ENCODE measurements around the gene LAIR2.

Gene LAIR2

DNA sequence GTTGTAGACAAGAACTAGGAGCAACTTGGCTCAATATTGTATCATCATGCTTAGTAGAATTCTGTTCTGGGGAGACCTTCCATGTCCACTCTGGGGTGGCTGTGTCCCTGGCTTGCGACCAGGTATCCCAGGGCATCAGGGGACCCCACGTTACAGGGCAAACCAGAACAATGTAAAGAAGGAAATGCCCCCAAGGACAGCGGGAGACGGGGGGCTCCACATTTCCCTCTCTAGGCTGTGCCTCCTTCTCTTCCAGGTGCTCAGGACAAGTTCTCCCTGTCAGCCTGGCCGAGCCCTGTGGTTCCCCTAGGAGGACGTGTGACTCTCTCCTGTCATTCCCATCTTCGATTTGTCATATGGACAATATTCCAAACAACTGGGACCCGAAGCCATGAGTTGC, 30.8 kb downstream of the LAIR2 start:
- FAIRE-seq: no peak
- no peak for DNase-seq (ENCODE audit: low spot score)

- FAIRE-seq: no peak
- DNase-seq (ENCODE audit: low spot score): no peak
These were observed 31.5 kb downstream of the LAIR2 start for GRCh38 chr19:54534156-54534555.

- DNase-seq (ENCODE audit: low spot score): no peak
- no peak for FAIRE-seq
These were observed 33.0 kb downstream of the LAIR2 start for GRCh38 chr19:54535601-54536000.

DNA sequence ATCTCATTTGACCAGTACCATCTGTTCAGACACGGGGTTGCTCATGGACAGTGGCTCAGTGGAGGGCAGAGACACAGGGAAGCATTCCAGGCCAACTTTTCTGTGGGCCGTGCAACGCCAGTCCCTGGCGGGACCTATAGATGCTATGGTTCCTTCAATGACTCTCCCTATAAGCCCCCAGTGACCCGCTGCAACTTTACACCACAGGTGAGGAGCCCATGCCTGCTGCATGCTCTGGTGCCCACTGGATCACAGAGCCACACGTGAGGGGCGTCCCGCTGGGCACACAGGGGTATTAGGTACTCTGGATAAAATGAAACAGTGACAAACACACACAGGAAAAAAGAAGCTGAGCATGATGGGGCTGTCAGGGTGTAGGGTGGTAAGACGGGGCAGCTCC, 34.3 kb downstream of the LAIR2 start:
- no peak for FAIRE-seq
- DNase-seq (ENCODE audit: low spot score): no peak

DNA sequence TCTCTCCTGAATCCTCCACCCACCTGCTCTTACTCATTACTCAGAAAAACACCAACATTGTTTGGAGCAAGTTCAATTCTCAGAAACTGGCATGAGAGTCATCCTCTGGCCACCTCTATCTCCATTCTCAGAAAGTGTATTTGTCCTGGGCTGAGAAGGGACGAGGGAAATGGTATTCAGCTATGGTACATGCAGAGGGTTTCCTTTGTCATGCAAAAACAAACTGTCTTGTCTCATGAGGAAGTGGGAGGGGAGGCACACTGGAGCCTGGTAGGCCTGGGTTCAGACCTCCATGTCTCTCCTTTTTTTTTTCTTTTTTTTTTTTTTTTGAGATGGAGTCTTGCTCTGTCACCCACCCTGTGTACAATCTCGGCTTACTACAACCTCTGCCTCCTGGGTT, 39.1 kb downstream of the LAIR2 start:
- no peak for DNase-seq (ENCODE audit: low spot score)
- no peak for FAIRE-seq

DNA sequence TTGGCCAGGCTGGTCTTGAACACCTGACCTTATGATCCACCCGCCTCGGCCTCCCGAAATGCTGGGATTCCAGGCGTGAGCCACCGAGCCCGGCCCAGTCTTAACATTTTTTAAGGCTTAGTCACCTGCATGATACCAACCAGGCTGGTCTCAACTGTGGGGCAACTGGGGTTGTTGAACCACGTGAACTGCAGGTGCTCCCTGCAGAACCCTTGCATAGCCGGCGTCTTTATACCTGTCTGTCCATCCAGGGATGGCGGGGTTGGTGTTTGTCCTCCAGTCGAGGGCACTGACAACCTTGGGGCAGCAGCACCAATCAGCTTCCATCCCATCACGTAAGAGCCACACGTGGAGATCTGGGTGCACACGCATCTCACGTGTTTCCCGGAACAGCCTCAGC, 46.2 kb downstream of the LAIR2 start:
- FAIRE-seq (no peak), DNase-seq (ENCODE audit: low spot score) (no peak)

GRCh38 chr19:54549224-54549623, 46.6 kb downstream of the LAIR2 start:
- no peak for DNase-seq (ENCODE audit: low spot score)

DNA sequence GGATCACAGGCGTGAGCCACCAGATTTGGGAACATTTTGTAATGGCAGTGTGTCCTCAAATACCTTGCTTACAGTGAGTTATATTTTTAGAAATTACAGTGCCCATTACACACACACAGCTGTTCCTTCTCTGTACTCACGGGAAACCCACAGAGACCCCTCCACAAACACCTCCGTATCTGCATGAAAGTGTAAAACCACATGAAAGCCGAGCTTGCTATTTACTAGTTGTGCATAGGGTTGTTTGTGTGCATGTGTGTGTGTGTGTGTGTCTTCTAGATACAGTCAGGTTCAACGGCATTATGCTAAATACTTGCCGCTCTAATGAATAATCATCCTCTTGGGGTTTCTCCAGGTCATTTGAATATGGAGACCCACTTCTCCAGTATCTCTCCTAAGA, 48.7 kb downstream of the LAIR2 start:
- FAIRE-seq: no peak
- no peak for DNase-seq (ENCODE audit: low spot score)

More at GRCh38 chr19:54549224-54549623, 46.6 kb downstream of the LAIR2 start:
- no peak for FAIRE-seq

- no peak for FAIRE-seq
These were observed 49.6 kb downstream of the LAIR2 start for GRCh38 chr19:54551950-54552912.

GRCh38 chr19:54552913-54553310, 50.3 kb downstream of the LAIR2 start:
- no peak for FAIRE-seq
- no peak for DNase-seq (ENCODE audit: low spot score)

More at GRCh38 chr19:54551950-54552912, 49.6 kb downstream of the LAIR2 start:
- no peak for DNase-seq (ENCODE audit: low spot score)

- FAIRE-seq (no peak), DNase-seq (ENCODE audit: low spot score) (no peak)
These were observed 51.4 kb downstream of the LAIR2 start for GRCh38 chr19:54554006-54554405.

- no peak for DNase-seq (ENCODE audit: low spot score)
These were observed 52.3 kb downstream of the LAIR2 start for GRCh38 chr19:54554896-54555295.

DNA sequence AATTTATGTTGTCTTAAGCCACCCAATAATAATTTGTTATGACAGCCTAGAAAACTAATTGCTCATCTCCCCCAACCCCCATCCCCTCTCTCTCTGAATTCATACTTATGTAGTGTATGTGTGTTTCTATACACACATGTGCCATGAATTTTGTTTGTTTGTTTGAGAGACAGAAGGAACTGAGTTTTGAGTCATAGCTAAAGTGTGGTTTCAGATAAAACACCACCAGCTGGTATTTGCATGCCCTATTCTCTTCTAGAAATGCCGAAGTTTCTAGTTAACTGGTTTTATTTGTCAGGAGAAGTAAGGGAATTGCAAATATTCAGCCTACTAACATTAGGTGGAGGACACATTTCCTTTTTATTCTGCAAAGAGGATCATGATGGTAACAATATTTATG, 53.6 kb downstream of the LAIR2 start:
- FAIRE-seq (no peak), DNase-seq (ENCODE audit: low spot score) (no peak)

More at GRCh38 chr19:54554896-54555295, 52.3 kb downstream of the LAIR2 start:
- FAIRE-seq: no peak

DNA sequence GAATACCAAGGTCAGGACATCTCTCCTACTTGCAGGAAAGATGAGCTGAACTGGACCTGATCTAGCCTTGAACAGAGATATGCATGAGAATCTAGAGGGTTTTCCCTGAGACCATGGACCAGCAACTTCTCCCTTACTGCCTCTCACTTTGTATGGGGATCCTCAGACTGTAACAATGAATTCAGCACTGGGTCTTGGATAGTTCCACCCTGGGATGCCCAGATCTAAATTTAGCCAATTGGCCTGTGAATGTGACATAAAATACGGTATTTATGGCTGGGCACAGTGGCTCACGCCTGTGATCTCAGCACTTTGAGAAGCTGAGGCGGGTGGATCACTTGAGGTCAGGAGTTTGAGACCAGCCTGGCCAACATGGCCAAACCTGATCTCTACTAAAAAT, 55.7 kb downstream of the LAIR2 start:
- no peak for DNase-seq (ENCODE audit: low spot score)
- no peak for FAIRE-seq

Measured in RCC 7860 (cell line).